NCI-H446 (cell line): ENCODE data around the gene GALNT15.
A peak's percentile ranks its signal among the peaks of the same experiment; 100 is the strongest.

Experiments used
- DNase-seq, 2 experiments: peaks; one replicate each; lab custom pipeline; 2025; lab: John Stamatoyannopoulos, UW

Gene GALNT15

DNA sequence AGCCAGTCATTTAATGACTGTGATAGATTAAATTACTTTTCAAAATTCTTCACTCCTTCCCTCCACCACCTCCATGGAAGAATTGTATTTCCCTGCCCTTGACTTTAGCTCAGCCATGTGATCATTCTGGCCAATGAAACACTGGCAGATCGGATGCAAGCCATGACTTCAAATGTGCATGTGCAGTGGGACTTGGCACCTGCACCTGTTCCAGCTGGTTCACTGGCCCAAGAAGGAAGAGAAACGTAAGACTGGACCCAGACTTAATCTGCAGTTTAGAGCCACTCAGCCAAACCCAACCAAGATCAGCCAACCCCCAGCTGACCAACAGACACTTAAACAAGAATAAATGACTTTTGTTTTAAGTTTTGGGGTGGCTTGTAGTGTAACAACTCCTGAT, 78.5 kb downstream of the GALNT15 start:
- DNase-seq = no peak

DNA sequence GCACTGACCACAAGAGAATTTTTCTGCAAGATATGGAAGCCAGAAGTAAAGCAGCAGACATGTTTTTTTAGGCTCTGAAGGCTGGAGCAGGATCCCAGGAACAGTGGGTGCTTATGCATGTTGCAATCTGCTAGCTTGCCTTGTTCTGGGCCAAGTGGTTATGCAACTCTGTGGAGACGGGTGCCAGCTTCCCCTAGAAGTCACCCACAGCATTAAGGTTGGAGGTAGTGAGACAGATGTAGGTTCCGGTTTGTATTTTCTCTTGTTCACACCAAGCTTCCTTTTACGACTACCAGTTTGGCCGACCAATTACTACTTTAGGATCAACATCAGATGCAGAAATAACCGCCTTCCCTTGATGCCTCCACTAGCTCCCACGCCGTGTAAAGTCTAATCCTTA, 79.1 kb downstream of the GALNT15 start:
- no peak for DNase-seq

DNA sequence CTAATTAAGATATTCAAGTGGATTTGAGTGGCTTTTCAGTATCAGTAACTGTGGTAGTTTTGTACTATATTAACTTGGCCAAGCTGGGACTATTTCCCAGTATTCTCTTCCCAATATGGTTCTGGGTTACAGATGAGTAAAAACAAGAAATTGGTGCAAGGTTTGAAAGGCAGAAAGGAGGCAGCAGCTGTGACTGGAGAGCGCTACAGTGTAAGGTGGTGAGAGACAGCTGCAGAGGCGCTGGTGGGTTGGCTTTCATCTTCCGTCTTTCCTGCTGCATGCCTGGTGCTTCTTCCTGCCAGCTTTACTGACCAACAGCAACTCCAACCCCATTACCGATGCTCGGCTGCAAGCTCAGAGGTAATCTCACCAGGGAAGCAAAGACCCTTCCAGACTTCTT, 80.4 kb downstream of the GALNT15 start:
- no peak for DNase-seq

DNA sequence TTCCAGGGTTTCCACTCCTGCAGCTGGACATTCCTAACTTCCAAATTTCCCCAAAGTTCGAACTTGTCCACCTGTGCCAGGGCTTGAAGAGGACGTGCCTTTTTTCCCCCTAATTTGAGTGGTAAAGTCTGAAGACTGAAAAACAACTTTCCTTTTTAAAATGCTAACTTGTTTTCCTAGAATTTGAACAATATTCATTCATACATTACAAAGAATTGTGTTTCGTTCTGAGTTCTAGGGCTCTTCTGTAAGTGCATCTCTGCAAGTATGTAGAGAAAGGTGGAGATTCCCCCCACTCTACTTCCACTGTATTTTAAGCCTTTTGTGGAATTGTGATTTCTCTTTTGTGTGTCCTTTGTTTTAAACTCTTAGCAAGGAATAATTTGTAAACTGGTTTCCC, 80.8 kb downstream of the GALNT15 start:
- DNase-seq = no peak

- DNase-seq = no peak
Observed at GRCh38 chr3:16255726-16256125, 81.2 kb downstream of the GALNT15 start.

DNA sequence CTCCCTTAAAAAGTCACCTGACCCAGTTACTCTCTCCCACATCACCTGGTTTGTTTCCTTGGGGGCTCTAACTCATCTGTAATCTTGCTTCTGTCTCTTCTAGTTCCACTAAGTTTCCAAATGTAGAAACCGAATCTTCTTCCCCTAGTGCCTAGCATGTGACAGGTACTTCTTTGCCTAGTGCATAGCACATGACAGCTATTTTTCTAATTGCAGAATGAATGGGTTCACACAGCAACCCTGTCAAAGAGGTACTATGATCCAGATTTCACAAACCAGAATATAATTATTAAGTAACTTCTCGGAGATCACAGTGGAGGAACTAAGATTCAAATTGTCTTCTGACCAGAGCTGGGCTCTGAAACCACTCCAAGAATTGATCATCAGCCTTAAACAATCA, 82.8 kb downstream of the GALNT15 start:
- DNase-seq = no peak

GRCh38 chr3:16258177-16258576, 83.7 kb downstream of the GALNT15 start:
- DNase-seq = no peak

DNA sequence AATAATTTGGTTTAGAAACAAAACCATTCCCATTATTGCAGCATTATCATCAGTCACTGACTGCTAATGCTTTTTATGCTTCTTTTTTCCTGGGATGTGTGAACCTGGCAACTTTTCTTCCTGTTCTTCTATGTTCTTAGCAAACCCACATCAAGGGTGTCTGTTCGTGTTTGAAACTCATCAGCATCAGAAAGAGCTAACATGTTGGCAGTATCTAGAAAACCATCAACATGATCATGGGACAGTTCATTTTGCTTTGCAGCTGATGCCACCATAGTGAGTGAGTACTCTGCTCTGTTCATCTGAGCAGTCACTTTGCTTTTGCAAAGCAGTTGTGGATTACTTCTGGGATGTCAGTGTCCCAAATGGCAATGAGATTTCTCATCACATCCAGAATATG, 84.4 kb downstream of the GALNT15 start:
- no peak for DNase-seq

DNA sequence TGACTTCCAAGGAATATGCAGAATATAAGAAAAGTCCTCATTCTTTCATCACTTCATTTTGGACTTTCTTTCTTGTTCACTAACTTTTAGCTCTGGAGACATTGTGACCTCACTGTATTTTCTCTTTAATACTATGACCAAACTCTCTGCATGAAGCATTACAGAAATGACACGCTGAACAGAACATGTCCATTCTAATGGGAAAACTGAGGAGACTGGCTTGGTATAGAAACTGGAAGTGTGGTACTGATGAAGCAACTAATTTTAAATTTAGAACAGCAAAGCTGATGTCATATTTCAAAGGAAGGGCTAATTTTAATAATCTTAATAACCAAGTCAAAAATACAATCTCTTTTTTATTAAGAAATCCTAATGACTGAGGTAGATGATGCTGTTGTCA, 85.6 kb downstream of the GALNT15 start:
- DNase-seq = no peak

DNA sequence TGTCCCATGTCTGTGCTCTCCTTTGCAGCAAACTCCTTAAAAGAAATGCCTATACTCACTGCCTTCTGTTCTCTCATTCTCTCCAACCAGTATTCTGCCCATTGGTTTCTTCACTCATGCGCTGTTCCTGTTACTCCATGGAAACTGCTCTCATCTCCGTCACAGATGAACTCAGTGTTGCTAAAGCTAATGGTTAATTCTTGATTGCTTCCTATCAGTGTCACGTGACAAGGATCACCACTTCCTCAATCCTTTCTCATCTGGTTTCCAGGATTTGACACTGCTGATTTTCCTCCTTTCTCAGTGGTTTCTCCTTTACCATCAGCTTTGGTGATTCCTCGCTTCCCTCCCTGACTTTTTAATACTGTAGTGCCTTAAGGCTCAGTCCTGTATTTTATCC, 87.7 kb downstream of the GALNT15 start:
- DNase-seq = no peak

DNA sequence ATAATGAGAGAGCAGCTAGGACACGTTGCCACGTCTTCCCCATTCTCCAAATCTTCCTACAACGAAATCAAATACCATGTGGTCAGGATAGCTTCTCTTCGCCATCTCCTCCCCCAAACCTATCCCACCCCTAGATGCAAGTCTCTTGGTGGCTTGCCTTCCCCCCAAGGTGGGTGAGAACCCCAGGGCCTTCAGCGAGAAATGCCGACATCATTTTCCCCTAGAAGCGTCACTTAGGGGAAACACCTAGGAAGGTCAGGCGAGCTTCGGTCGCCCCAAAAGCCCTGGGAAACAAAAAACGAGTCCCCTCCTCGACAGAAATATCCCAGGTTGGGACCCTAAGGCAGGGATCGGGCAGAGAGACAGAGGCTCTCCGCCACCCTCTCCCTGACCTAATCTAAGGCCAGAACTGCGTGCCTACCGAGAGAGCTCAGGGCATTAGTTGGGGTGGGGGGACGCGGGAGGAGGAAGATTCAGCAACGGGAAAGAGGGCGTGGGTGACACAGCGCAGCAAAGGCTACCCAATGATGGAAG, 89.8 kb downstream of the GALNT15 start:
- DNase-seq = no peak

DNA sequence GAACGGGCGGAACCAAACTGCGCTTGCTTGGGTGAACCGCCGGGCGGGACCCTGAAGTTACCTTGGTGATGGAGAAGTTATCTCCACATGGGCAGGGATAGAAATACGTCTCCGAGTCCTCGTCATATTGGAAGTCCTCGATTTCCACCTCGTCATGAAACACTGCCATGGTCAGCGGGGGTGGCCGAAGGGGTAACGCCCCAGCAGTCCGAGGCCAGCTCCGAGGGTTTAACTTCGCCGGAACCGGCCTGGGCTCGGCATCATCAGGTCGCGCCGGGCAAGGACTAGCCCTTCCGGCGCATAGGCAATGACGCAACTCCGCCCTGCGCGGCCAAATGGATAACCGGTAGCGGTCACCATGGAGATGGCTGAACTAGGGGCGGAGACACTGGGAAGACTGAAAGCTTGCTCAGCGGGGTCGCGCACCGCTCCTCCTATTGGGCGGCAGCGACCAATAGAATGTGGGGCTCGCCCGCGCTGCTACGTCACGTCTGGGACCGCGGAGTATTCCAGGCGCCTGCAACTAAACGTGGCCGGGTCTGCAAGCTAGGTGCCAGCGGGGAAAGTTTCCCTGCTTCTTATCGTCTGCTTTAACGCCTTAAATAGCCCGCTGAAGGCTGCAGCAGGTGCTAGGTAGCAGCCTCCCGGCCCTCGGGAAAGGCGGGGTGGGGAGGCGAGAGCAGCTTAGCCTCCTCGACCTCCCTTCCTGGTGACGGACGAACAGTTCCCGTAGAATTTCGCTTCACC, 90.4 kb downstream of the GALNT15 start, which contains the start of the genes DPH3 and OXNAD1:
DPH3 (minus strand) TSS at position 236 of the 747 bp plus-strand sequence; CDS start at position 169, 67 bp downstream.
OXNAD1 (plus strand) TSS at position 505 of the 747 bp plus-strand sequence. CDS start 5,741 bp downstream, outside the sequence.
- peak; percentile 90 to 98 for DNase-seq

- DNase-seq = no peak
Observed at GRCh38 chr3:16265455-16265786, 90.9 kb downstream of the GALNT15 start.

- DNase-seq = no peak
Observed at GRCh38 chr3:16266714-16267113, 92.2 kb downstream of the GALNT15 start.

- DNase-seq = no peak
Observed at GRCh38 chr3:16270855-16271254, 96.4 kb downstream of the GALNT15 start.

GRCh38 chr3:16272588-16272987, 98.1 kb downstream of the GALNT15 start:
- DNase-seq = no peak

DNA sequence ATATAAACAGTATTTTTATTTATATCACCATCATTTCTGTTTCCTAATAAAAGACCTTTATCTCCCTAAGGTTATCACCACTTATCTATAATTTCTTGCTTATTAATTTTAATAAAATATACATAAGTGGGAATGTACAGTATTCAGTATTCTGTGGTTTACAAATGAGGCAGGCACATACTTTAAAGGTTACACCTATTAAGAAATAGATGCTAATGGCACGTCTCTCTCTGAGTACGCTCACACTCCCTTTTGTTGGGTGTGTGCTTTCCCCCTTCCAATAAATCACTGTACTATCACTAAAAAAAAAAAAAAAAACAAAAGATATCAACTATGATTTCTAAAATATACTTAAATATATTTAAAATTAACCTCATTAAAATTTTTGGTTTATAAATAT, 99.4 kb downstream of the GALNT15 start:
- no peak for DNase-seq

GRCh38 chr3:16277471-16277870, 103.0 kb downstream of the GALNT15 start:
- DNase-seq = no peak

GRCh38 chr3:16279010-16279801, 104.7 kb downstream of the GALNT15 start:
- DNase-seq = no peak

- DNase-seq = no peak
Observed at GRCh38 chr3:16280671-16281070, 106.2 kb downstream of the GALNT15 start.
